SKM-1 treated with dmso at 0.1 percent for 144 hours (cell line): ENCODE data around the gene NTPCR.
"Not testable (repeated sequence)": the region's sequence is repeated elsewhere in the genome, so short reads cannot be mapped to it uniquely, and the experiment has no call there.

Source experiments
- DNase-seq: peaks from one replicate; lab custom pipeline; 2025; ENCODE audit not compliant: unreplicated experiment; lab: John Stamatoyannopoulos, UW

The NTPCR gene

DNA sequence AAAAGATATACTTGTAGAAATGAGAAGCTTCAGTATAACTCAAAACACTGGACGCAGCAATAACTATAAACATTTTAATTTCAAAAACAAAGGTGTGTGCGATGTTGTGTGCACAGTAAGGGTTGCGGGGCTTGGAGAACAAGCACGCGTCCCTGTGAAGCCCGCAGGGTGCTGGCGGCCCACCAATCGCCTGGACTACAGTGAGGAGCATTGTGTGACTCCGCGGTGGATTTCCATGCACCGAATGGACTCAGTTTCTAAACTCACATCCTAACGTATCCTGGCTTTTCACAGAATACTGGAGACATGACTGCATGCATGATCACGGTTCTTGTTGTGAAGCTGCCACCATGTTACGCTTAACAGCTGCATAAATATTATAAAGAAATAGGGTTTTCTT, 33.0 kb downstream of the NTPCR start:
- no peak for DNase-seq

GRCh38 chr1:232983817-232984567, 33.6 kb downstream of the NTPCR start:
- no peak for DNase-seq

GRCh38 chr1:232984577-232985425, 34.4 kb downstream of the NTPCR start:
- no peak for DNase-seq

DNA sequence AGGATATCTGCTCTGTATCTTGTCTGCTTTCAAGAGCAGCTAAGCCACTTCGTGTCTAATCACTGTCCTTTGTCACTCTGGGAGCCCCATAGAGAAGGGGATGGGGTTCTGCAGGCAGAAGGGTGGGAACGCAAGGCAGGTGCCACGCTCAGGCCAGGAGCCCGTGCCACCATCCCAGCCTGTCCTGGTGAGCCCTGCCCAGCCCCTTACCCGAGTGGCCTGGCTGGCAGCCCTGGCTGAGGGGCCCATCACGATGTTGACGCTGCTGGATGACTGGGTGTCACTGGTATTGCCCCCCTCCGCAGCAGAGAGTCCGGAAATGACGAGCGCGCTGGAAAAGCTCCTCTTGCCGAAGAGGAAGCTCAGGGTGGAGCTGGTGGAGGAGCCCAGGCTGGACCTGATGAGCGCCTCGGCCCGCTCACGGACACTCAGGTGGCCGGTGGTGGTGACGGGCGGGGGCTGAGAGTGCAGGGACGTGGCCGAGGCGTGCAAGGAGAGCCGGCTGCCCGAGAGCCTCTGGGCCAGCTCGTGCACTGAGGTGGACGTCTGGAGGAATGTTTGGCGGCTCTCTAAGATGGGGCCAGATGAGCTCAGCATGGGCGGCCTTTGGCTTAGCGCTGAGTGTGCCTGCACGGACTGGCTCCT, 35.6 kb downstream of the NTPCR start:
- no peak for DNase-seq

DNA sequence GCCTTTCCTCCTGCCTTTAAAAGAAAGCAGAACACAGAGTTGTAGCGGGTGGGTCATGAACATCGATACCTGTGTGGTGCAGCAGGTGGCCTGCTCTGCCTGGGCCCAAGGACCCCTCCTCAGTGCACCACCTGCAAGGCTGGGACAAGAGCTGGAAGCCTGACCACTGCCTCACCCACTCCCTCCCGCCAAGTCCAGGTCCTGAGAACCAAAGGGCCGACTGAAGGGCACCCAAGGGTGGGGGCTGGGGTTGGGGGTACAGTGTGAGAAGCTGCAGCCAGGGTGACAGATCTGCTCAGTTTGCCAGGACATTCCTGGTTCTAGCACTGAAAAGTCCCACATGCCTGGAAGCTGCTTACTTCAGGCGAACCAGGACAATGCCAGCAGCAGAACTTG, 36.1 kb downstream of the NTPCR start:
- no peak for DNase-seq

DNA sequence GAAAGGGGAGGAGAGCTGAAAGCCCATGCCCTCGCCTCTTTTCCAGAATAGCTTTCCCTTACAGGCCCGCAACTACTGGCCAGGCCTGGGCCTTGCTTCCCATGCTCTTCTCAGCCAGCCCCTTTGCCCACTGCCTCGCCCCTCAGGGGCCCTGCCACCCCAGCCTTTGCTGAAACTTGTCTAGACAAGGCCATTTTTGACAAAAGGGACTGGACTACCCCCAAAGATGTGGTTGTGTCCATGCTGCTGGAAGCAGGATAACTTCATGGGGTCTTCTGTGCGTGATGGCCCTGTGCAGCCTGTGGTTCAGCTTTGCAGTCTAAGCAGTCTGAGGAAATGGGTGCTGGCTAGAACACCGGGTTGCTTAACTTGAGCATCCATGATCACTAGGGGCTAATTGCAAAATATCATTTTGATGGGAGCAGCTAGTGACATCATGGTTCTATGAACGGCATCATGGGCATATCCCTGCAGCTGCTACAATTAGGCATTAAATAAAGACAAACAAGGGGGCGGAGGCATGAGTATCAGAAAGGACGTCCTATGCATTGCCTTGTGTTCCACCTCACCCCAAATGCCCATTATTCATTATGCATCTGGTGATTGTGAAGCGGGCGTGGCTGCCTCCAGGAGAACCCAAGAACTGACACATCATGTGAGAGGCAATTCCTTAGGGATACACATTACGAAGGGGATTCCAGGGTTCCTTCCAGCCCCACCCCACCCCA, 36.8 kb downstream of the NTPCR start:
- DNase-seq = no peak

DNA sequence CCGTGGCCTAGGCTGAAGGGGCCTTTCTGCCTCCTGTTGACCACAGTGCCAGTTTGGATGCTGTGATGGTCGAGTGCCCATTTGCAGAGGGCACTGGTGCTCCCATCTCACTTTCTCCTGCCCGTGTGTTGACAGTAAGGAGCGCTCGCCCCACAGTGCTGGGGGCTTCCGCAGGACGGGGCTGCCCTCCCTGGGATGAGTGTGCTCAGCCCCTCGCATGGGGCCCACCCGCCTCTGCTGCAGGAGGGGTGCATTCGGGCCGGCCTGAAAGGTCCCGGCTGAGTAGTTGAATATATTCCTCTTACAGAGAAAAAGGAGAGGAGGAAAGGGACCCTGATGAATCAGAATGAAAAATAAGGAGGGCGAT, 37.3 kb downstream of the NTPCR start:
- DNase-seq = no peak

DNA sequence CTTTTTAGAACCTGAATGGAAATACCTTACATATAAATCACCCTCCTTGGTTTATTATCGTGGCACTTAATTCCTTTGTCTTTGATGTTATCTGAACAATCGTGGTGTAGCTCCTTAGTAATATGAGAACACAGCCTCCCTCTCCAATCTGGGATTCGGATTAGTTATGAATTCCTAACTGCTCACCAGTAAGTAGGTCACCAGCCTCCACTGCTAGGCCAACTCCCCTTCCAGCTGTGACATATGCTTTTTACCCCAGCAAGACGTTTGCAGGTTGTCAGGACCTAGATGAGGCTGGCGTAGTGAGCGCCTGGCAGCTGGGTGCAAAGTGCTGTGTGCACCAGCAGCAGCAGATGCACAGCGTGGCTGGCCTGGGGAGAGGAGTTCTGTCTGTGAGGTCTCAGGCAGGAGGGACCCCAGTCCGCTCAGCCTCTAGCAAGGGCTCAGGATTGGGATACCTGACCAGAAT, 38.2 kb downstream of the NTPCR start:
- no peak for DNase-seq

DNA sequence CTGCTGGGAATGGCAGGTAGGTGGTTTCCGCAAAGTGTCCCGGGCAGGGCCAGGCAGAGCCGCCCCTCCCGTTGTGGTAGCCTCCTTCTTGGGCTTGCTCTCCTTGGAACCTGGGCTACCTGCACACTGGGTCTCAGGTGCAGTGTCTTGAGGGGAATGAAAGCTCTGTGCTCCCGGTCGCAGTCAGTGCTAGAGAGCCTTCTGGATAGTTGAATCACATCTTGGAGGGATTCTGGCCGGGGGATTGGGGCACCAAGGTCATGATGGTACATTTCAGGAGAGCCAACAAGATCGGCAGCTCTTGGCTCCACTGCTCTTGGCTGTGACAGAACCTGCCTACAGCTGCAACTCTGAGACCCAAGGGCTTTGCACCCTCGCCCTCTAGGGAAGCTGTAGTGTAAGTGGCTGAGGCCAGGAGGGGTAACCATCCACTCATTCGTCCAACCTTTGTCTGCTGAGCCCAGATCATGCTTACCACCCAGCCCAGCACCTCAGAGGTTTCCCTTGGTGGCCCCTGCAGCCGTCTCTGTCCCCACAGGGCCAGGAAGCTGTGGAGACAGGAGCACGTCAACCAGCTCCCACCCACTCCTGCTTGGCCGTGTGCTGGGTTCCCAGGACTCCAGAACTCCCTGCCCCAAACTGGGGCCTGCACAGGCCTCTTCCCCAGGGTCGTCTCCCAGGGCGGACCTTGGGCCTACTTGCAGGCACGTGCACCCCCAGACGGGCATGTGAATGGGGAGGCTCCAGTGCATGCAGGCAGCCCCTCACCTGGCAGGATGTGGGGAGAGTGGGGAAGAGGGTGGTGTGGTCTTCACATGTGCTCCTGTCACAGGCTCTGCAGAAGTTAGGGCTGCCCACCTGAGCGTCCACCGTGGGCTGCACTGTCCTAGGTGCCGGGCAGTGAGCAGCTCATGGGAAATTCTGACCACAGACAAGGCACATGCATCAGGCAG, 40.0 kb downstream of the NTPCR start:
- no peak for DNase-seq

- no peak for DNase-seq
Observed at GRCh38 chr1:232991238-232991637, 40.8 kb downstream of the NTPCR start.

DNA sequence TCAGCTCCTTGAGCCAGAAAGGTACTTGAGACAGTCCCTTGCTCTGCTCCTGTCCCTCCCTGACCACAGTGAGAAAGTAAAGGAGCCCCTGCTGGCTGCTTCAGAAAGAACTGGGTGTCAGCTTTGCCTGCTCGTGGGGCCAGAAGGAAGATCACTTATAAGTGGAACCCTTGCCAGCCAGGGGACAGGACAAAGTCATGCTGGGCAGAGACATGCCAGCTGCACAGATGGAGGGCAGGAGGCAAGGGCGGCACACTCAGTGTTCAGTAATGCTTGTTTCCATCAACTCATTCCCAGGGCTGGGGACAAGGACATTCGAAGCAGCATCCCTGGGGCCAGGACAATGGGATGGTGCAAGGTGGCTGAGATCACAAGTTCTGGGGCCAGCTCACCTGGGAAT, 41.8 kb downstream of the NTPCR start:
- DNase-seq = no peak

GRCh38 chr1:232993555-232993954, 43.1 kb downstream of the NTPCR start:
- no peak for DNase-seq

DNA sequence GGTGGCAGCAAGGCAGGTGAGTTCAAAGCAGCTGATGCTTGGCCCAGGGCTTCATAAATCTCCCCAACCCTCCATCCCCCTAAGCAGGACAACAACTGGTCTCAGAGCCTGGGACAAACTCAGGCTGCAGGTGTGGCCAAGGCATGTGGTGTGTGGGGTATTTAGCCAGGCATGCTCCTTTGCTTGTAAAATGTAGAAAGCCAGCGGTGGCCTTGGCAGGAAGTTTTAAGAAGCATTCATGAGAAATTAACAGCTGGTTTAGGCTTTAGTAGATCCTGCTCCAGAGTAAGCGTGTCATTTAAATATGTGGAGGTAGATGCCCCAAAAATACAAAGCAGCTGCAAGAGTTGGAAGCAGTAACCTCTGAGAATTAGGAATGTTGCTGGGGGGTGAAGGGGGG, 44.8 kb downstream of the NTPCR start:
- no peak for DNase-seq

DNA sequence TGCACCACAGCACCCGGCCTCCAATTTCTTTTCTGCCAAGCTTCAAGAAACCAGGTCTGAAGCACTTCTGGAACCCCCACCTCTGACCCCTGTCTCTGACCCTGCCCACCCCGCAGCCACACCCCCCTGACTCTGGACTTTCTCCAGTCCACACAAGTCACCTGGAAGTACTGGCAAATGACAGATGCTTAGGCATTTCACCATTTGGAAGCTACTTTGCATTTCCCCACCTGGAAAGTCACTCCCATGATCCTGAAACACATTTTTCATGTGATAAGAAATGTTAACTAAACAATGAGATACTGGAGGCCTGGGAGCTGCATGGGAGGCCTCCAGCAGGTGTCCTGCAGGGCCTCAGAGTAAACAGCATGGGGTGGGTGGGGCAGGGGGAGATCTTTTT, 45.7 kb downstream of the NTPCR start:
- no peak for DNase-seq

- DNase-seq = no peak
Observed at GRCh38 chr1:232998138-232998537, 47.7 kb downstream of the NTPCR start.

GRCh38 chr1:232998646-232999045, 48.2 kb downstream of the NTPCR start:
- DNase-seq = no peak

DNA sequence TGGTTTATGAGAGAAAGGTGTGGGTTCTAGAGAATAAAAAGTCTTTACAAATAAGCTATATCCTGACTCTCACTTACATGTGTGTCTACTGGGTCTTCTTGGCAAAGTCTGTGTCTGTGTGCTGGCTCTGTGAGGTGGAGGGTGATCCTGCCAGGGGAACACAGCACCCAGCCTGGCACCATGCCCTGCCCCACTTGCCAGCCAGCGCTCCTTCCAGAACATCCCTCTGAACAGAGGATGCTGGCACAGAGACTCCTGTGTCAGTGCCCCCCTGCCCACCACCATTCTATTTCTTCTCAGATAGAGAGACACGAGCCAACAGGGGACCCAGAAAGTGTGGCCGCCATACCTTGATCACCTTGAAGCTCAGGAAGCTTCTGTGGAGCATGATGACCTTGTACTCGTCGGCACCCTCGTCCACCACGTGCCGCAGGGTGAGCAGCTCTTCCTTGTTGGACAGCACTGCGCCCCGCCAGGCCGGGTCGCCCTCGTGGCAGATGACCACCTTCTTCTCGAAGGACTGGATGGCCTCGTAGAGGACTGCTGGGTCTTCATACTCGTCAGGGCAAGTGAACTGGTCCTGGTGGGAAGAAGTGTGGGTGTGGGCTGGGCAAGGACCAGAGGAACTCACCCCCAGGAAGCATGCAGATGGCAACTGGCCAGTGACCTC, 49.7 kb downstream of the NTPCR start:
- DNase-seq = no peak

GRCh38 chr1:233003638-233004037, 53.2 kb downstream of the NTPCR start:
- DNase-seq = not testable (repeated sequence)

GRCh38 chr1:233004451-233004850, 54.0 kb downstream of the NTPCR start:
- no peak for DNase-seq

GRCh38 chr1:233005156-233005555, 54.7 kb downstream of the NTPCR start:
- DNase-seq = no peak
